NCI-H2107 (cell line): Measurements from ENCODE around the gene PLGLB1.
"Not testable (repeated sequence)": the region's sequence is repeated elsewhere in the genome, so short reads cannot be mapped to it uniquely, and the experiment has no call there.

Experiments used
- DNase-seq: peaks from one replicate; lab custom pipeline; 2025; lab: John Stamatoyannopoulos, UW

PLGLB1 gene

GRCh38 chr2:87021744-87022143, at the start of gene PLGLB1:
TSS of gene PLGLB1 (minus strand) at chr2:87021844. CDS start at chr2:87021783, 61 bp downstream.
- not testable (repeated sequence) for DNase-seq

GRCh38 chr2:87064305-87064704, 42.7 kb upstream of the PLGLB1 start:
- DNase-seq: not testable (repeated sequence)

GRCh38 chr2:87063431-87063830, 41.8 kb upstream of the PLGLB1 start:
- not testable (repeated sequence) for DNase-seq

GRCh38 chr2:87061519-87061918, 39.9 kb upstream of the PLGLB1 start:
- DNase-seq: not testable (repeated sequence)

GRCh38 chr2:87057606-87058005, 36.0 kb upstream of the PLGLB1 start:
- not testable (repeated sequence) for DNase-seq

- not testable (repeated sequence) for DNase-seq
Observed at GRCh38 chr2:87056843-87057242, 35.2 kb upstream of the PLGLB1 start.

GRCh38 chr2:87056435-87056834, 34.8 kb upstream of the PLGLB1 start:
- not testable (repeated sequence) for DNase-seq

GRCh38 chr2:87054375-87054774, 32.7 kb upstream of the PLGLB1 start:
- DNase-seq: not testable (repeated sequence)

- DNase-seq: not testable (repeated sequence)
Observed at GRCh38 chr2:87041321-87041978, 19.8 kb upstream of the PLGLB1 start.

GRCh38 chr2:87028607-87029006, 7.0 kb upstream of the PLGLB1 start:
- not testable (repeated sequence) for DNase-seq

- not testable (repeated sequence) for DNase-seq
Observed at GRCh38 chr2:87026816-87027215, 5.2 kb upstream of the PLGLB1 start.

- DNase-seq: not testable (repeated sequence)
Observed at GRCh38 chr2:87025927-87026326, 4.3 kb upstream of the PLGLB1 start.

- not testable (repeated sequence) for DNase-seq
Observed at GRCh38 chr2:87023988-87024615, 2.5 kb upstream of the PLGLB1 start.

- DNase-seq: not testable (repeated sequence)
Observed at GRCh38 chr2:87021043-87021442, 601 bp downstream of the PLGLB1 start.

GRCh38 chr2:87019053-87019452, 2.6 kb downstream of the PLGLB1 start:
- not testable (repeated sequence) for DNase-seq

GRCh38 chr2:87014489-87015169, 7.0 kb downstream of the PLGLB1 start:
- DNase-seq: not testable (repeated sequence)

- DNase-seq: not testable (repeated sequence)
Observed at GRCh38 chr2:87004398-87004797, 17.2 kb downstream of the PLGLB1 start.
